GM15510 (cell line): ENCODE data around the gene ATP8B2.

Source experiments
- POLR2A ChIP-seq: IDR thresholded peaks from 3 replicates; pipeline ENCODE4 v1.6.1; 2011; ENCODE audit warnings: borderline replicate concordance; ENCODE audit not compliant: insufficient read length; ENCODE audit errors: extremely low read depth

The ATP8B2 gene, protein sequence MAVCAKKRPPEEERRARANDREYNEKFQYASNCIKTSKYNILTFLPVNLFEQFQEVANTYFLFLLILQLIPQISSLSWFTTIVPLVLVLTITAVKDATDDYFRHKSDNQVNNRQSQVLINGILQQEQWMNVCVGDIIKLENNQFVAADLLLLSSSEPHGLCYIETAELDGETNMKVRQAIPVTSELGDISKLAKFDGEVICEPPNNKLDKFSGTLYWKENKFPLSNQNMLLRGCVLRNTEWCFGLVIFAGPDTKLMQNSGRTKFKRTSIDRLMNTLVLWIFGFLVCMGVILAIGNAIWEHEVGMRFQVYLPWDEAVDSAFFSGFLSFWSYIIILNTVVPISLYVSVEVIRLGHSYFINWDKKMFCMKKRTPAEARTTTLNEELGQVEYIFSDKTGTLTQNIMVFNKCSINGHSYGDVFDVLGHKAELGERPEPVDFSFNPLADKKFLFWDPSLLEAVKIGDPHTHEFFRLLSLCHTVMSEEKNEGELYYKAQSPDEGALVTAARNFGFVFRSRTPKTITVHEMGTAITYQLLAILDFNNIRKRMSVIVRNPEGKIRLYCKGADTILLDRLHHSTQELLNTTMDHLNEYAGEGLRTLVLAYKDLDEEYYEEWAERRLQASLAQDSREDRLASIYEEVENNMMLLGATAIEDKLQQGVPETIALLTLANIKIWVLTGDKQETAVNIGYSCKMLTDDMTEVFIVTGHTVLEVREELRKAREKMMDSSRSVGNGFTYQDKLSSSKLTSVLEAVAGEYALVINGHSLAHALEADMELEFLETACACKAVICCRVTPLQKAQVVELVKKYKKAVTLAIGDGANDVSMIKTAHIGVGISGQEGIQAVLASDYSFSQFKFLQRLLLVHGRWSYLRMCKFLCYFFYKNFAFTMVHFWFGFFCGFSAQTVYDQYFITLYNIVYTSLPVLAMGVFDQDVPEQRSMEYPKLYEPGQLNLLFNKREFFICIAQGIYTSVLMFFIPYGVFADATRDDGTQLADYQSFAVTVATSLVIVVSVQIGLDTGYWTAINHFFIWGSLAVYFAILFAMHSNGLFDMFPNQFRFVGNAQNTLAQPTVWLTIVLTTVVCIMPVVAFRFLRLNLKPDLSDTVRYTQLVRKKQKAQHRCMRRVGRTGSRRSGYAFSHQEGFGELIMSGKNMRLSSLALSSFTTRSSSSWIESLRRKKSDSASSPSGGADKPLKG

DNA sequence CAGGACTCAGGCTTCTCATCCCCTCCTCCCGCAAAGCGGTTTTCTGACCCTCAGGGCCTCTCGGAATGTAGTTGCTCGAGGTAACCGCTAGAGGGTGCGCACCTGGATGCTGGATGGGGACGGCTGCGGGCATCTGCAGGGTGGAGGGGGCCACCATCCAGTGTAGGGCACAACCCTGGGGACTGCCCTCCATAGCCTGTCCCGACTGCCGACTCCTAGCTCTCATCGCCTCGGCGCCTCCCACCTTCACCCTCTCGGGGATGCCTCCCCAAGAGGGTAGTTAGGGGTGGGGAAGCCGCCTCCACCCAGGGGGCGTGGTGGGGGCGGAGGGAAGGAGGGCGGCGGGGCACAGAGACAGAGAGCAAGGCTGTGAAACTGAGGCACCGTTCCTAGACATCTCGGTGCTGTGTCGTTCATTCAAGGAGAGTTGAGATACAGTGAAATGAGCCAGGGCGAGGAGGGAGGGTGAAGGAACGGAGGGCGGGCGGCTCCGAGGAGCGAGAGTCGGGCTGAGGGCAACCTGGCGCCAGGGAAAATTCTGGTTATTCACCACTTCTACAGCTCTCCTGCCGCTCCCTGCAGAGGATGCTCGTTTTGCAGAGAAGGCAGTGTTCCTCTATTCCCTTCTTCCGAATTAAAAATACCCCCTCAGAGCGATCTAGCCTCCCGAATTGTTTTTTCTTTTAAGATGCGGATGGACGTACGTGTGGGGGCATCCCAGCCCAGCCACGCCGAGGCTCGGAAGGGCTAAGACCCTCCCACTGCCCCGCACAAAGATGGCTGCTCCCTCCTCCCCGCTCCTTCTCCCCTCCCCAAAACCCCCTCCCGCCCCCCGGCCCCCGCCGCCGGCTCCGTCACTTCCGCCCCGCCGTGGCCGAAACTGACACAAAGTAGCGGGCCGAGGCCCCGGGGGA, at the start of gene ATP8B2:
TSS of gene ATP8B2 (plus strand) at position 857 of the 914 bp plus-strand sequence. CDS start 2,617 bp downstream, outside the sequence.
- TF ChIP-seq POLR2A: no peak

DNA sequence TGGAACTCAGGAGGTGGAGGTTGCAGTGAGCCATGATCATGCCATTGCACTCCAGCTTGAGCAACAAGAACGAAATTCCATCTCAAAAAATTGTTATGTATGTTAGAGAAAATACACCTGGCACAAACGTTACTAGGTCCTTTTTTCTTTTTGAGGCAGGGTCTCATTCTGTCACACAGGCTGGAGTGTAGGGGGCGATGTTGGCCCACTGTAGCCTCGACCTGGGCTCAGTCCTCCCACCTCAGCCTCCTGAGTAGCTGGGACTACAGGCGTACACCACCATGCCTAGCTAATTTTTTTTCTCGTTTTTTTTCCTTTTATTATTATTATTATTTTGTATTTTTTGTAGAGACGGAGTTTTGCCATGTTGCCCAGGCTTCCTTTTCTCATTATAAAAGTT, 48.5 kb upstream of the ATP8B2 start:
- TF ChIP-seq POLR2A: no peak

DNA sequence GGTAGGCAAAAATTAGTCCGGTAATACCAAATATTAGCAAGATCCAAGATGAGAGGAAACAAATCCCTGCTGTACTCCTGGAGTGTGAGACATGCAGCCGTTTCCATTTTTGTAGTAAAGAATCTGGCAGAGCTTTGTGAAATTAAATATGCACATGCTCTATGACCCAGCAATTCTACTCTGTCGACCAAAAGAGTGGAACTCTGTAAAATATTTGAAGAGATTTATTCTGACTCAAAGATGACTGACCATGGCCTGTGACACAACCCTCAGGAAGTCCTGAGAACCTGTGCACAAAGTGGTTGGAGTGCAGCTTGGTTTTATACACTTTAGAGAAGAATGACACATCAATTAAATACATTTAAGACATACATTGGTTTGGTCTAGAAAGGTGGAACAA, 36.7 kb upstream of the ATP8B2 start:
- no peak for TF ChIP-seq POLR2A

DNA sequence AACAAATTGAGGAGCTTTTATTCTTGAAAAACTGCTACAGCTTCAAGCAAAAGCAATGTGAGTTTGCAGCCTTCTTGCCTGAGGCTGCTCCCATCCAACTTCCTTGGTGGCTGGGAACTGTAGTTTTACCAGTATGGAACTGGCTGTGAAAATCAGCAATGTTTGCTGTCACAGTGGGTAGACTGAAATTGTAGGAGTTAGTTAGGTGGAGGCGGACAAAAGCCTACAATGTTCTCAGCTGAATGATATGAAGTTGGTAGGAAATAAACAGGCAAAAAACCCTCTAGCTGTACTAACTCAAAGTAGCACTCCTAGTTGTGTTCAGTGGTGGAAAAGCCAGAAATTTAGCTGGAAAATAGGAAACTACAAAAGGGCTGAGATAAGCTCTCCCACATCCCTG, 34.4 kb upstream of the ATP8B2 start:
- TF ChIP-seq POLR2A: no peak

DNA sequence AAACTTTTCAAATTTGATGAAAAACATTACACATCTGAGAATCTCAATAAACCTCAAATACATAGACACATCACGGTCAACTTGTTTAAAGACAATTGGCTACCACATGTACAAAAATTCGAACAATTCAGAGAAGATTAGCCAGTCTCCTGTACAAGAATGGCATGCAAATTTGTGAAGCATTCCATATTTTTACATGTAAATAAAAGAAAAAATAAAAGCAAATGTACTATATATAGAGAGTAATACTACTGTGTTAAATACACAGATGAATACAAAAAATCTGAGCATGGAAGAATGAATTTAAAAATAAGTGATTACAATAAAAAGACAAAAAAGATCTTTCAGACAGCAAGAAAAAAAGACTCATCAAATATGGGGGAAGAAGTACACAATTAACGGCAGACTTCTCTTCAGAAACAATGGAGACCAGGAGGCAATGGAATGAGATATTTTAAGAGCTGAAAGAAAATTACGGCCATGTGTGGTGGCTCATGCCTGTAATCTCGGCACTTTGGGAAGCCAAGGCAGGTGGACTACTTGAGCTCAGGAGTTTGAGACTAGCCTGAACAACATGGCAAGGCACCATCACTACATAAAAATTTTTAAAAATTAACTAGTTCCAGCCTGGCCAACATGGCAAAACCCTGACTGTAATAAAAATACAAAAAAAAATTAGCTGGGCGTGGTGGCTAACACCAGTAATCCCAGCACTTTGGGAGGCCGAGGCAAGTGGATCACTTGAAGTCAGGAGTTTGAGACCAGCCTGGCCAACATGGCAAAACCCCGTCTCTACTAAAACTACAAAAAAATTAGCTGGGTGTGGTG, 29.7 kb upstream of the ATP8B2 start:
- no peak for TF ChIP-seq POLR2A

DNA sequence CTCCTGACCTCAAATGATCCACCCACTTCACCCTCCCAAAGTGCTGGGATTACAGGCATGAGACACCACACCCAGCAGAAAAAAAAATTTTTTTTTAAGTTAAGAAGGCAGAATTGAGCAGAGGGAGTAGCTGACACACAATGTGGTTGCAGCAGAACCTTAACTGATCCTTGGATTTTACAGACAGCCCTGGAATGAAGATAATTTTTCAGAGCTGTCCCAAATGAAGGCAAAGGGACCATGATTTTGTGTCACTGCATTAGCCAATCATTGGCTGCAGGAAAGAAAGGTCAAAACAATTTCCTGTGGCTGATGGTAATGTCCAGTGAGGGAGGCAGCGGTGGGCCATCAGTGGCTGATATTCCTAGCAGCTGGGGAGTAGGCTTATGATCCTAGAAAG, 23.7 kb upstream of the ATP8B2 start:
- TF ChIP-seq POLR2A: no peak

DNA sequence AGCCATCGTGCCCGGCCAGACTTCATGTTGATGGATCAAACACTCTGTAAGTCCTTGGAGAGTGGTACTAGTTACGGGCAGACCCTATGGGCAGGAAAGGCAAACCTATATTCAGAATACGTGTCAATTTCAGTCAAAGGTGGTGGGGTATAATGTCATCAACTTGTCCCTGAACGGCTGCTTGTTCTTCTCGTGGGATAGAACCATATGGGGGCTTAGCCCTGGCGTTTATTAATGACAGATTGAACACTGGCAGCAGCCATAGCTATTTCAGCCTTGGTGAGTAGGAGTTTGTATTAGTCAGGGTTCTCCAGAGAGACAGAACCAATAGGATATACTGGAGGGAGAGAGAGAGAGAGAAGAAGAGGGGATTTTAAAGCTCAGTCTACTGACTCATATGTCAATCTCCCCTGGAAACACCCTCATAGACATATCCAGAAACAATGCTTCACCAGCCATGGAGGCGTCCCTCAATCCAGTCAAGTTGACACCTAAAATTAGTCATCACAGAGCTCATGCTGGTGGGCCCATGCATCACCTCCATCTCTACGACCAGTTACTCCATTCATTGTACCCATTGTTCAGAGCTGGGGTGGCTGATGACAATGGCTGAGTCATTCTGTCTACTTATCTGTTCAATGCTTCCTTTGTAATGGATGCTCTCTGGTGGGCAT, 20.5 kb upstream of the ATP8B2 start:
- TF ChIP-seq POLR2A: no peak

DNA sequence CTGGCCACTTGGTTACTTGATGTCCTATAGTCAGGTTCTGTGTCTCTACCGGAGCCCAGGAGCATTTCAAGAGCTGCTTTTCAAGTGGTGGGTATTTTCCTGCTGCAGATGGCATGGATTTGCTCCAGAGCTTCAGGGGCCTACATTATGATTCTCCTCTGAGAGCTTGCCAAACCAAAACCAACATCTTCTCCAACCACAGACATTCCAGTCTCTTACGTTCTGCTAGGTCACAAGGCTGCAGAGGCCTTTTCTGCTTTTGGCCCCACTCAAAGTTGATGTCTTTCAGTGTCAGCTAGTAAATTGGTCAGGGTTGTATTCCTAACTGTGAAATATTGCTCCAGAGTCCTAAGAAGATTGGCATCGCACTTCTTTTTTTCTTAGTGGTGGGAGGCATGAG, 19.2 kb upstream of the ATP8B2 start:
- TF ChIP-seq POLR2A: no peak

DNA sequence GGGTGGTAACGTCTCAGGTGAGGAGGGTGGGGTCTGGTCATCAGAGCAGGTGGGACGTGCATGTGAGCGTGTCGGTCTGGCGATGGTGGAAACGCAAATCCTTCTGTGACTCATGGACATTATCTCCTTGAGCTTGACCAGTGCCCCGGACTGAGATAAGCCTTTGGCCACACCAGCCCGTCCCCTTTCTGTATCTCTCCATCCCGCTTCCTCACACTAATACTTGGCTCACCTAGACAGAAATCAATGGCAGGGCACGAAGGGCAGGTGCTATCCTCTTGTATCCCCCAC, 12.3 kb upstream of the ATP8B2 start:
- TF ChIP-seq POLR2A: no peak

DNA sequence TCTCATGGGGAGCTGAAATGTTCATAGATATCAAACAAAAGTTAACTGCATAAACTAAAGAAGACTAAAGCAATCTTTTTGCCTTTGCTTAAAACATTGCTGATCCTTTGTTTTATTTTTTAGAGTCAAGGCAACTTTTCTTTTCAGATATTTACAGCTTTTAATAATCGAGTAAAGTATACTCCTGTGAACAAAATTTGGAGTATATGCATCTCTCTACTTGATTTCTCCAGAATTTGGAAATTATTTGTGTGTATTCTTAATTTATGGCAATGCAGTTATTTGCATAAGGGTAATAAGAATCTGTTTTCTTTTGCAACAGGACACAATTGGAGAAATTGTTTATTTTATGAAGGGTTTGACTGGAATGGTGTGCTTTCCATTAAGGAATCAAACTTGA, 8.6 kb upstream of the ATP8B2 start:
- no peak for TF ChIP-seq POLR2A

DNA sequence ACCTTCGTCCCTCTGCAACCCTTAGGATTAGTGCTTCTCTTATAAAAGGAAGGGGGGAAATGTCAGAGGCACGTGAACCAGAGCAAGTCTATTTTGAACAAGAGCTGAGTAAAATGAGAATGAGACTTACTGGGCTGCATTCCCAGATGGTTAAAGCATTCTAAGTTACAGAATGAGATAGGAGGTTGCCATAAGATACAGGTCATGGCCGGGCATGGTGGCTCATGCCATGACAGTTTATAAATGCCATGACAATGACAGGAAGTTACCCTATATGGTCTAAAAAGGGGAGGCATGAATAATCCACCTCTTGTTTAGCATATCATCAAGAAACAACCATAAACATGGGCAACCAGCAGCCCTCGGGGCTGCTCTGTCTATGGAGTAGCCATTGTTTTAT, 6.9 kb upstream of the ATP8B2 start:
- no peak for TF ChIP-seq POLR2A

DNA sequence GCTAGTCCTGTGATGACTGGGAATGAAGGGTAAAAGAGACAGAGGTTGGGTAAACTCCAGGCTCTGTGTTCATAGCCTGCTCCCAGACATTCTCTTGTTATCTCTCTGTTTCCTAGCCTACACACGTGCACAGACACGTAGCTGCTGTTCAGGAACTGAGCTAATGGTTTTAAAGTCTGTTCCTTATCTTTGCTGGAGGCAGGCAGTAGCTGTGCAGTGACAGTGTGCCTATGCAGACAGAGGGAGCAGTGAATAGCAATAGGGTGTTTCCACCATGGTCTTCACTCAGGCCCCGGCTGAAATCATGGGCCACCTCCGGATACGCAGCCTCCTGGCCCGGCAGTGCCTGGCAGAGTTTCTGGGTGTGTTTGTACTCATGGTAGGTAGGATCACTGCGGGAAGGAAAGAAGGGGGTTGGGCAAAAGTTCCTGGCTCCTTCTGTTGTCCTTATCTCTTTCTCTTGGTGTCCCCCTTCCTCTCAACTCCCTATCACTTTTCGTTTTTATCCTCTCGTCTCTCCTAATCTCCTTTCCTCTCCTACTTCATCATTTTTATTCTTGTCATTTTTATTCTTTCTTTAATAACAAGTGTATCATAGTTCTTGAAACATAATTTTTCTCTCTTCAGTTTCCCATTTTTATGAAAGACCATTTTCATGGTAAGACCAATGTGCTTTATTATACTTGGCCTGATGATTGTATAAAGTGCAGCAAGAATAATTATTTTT, 4.3 kb upstream of the ATP8B2 start, which contains the start of gene AQP10:
TSS of gene AQP10 (plus strand) at position 212 of the 727 bp plus-strand sequence. CDS start at position 275, 63 bp downstream.
- TF ChIP-seq POLR2A: no peak
